GM21381 (cell line): ENCODE measurements around the gene ANTKMT.
"Not testable (repeated sequence)": the region's sequence is repeated elsewhere in the genome, so short reads cannot be mapped to it uniquely, and the experiment has no call there.

Experiments
- ATAC-seq: cut with Tn5 transposase; IDR thresholded peaks from one replicate; pipeline ENCODE4 v1.9.1; 2021; ENCODE audit warnings: mild to moderate bottlenecking, moderate library complexity; ENCODE audit not compliant: unreplicated experiment

Gene ANTKMT

DNA sequence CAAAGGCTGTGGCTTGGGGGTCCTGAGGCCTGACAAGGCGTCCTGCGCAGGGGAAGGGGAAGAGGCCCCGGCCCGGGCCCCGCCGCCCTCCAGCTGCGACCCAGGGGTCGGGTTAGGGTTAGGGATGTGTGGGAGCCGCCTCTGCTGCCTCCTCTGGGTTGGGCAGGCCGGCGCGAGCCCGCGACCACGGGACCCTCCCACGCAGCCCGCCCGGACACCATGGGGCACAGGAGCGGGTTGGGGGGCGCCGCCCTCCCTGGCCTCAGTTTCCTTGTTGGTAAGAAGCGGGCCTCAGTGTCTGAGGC lies 19.5 kb downstream of the ANTKMT start:
- ATAC-seq = peak; percentile 23

GRCh38 chr16:740764-741505 lies 20.0 kb downstream of the ANTKMT start, which contains the start of gene CIAO3:
Gene CIAO3 (minus strand): TSS chr16:740997. CDS start chr16:740985, 12 bp downstream.
- ATAC-seq = peak; percentile 76

- no peak for ATAC-seq
Observed at GRCh38 chr16:741986-742629, 21.2 kb downstream of the ANTKMT start.

GRCh38 chr16:742894-743293 lies 21.9 kb downstream of the ANTKMT start:
- ATAC-seq = not testable (repeated sequence)

GRCh38 chr16:743794-744500 lies 23.0 kb downstream of the ANTKMT start:
- ATAC-seq = no peak

GRCh38 chr16:745739-746138 lies 24.8 kb downstream of the ANTKMT start:
- ATAC-seq = no peak

DNA sequence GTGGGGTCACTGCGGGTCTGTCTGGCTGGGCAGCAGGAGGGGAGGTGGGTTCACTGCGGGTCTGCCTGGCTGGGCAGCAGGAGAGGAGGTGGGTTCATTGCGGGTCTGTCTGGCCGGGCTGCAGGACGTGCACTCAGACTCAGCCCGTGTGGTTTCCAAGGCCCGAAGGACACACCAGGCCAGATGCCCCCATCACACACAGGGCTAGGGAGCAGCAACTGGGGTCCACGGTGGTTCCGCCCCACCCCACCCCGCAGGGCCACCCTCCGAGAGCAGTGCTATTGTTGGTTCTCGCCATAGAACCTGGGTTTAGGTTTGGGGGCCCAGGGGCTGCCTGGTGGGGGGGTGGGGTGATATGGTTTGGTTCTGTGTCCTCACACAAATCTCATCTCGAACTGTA lies 25.7 kb downstream of the ANTKMT start:
- no peak for ATAC-seq

DNA sequence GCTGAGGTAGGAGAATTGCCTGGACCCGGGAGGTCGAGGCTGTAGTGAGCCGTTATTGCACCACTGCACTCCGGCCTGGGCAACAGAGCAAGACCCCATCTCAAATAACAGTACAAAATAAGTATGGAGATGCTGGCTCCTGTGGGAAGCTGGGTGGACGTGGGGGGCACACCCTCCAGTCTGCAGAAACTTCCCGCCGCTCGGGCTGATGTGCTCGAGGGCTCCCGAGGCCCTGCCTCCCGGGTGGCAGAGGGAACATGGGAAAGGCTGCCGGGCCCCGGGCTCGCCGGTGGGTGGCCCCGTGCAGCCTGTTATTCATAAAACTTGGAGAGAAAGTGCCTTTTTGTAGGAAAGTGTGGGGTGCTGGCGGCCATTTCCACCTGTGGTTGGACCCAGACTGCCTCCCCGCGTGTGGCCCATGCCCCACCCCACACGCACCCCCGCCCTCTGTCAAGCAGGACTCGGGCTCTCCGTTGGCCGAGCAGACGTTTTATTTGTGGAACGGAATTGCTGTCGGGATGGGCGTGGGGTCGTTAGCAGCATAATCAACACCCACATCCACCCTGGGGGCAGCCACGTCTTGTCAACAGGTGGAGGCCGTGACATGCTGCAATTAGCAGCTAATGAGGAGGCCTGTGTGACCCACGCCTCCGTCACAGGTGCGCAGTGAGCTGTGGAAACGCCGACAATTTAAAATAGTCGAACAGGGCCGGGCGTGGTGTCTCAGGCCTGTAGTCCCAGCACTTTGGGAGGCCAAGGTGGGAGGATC lies 27.2 kb downstream of the ANTKMT start:
- no peak for ATAC-seq

GRCh38 chr16:749010-749409 lies 28.1 kb downstream of the ANTKMT start:
- no peak for ATAC-seq

- no peak for ATAC-seq
Observed at GRCh38 chr16:750485-750884, 29.5 kb downstream of the ANTKMT start.

GRCh38 chr16:751152-752006 lies 30.4 kb downstream of the ANTKMT start:
- ATAC-seq = no peak

GRCh38 chr16:752007-752312 lies 31.0 kb downstream of the ANTKMT start:
- ATAC-seq = no peak

DNA sequence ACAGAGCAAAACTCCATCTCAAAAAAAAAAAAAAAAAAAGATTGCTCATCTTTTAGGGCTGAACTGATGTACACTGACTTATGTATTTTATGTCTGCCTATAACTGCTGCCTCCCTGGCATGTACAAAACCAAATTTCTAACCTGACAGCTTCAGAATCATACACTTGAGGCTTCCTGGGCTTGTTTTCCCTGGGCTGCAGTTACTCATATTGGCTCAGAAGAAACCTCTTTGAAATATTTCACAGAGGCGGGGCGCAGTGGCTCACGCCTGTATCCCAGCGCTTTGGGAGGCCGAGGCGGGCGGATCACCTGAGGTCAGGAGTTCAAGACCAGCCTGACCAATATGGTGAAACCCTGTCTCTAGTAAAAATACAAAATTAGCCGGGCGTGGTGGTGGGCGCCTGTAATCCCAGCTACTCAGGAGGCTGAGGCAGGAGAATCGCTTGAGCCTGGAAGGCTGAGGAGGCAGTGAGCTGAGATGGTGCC lies 33.2 kb downstream of the ANTKMT start:
- ATAC-seq = not testable (repeated sequence)

GRCh38 chr16:754656-755055 lies 33.7 kb downstream of the ANTKMT start:
- ATAC-seq = no peak

- ATAC-seq = no peak
Observed at GRCh38 chr16:756428-756827, 35.5 kb downstream of the ANTKMT start.

- ATAC-seq = no peak
Observed at GRCh38 chr16:759110-759910, 38.4 kb downstream of the ANTKMT start.

DNA sequence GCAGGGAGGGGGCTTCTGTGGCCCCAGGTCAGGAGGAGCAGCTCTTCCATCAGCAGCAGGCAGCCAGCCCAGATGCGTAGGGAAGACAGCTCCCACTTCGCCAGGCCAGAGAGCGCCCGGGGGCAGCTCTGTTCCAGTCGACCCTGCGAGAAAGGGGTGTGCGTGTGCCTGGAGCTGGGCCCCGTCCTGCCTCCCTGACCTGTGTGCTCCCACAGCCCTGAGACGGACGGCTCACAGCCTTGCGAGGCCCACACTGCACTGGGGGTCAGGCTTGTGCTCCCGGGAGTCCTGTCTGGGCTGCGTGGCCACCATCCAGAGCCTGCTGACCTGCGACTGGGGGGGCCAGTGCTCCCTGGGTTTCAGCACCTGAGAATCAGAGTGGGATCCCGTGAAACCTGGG lies 39.1 kb downstream of the ANTKMT start:
- no peak for ATAC-seq

GRCh38 chr16:760545-761343 lies 39.8 kb downstream of the ANTKMT start, which contains the start of gene MSLN:
Gene MSLN (plus strand): TSS chr16:760734. CDS start chr16:762681, 1,947 bp downstream.
- ATAC-seq = no peak
